ENCODE measurements around the gene PHF21A. TPM values are rescaled to one million over a fixed set of nuclear protein-coding genes. Genes with fewer than 3 reads are reported as not detected.

PHF21A gene
- 10 to 100 TPM; 30.4 to 58.5 (median 49.4) TPM for total RNA-seq

DNA sequence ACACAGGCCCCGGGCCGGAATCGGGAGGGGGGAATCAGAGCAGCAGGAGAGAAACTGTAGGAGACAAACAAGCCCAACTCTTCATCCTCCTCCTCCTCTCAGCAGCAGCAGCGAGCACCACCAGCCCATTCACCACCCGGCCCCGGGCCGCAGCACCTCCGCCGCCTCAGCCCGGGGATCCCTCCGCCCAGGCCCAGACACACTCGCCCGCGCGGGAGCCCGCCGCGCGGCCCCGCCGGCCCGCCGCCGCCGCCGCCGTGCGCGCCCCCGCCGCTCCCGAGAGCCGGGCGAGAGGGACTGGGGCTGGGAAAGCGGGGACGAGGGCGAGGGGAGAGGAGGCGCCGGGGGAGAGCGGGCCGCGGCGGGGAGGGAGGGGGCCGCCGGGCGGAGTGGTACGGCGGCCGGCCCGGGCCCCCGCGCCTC is at the start of gene PHF21A:
TSS of gene PHF21A (minus strand) at position 154 of the 423 bp plus-strand sequence. CDS start 37,235 bp downstream, outside the sequence.
- Histone ChIP-seq H3K36me3 (no peaks in the 10 kb centered on the region), H3K4me3 (peak within 1 kb of the TSS; percentile 63 to 78 (median 70)), H3K9me3 (no peaks in the 10 kb centered on the region), H3K27ac (peak within 1 kb of the TSS; percentile 88 to 98 (median 94)), H3K27me3 (no peaks in the 10 kb centered on the region), H3K4me1 (peaks cover 0 to 38% (median 18%) of the 10 kb centered on the region in 4 donors)
- DNase-seq (ENCODE audit: low spot score in 2 of 2), result peak; percentile 78 to 82
- 0 to 2% methylated on average over 17 to 20 of the region's 52 CpGs for WGBS, 2 donors
- peak in 1 of 2 donors; percentile 48 for TF ChIP-seq EP300 (IDR thresholded peaks at IDR 0.05)
- peak; percentile 32 to 33 for TF ChIP-seq POLR2A (IDR thresholded peaks at IDR 0.05)
- TF ChIP-seq CTCF (IDR thresholded peaks at IDR 0.05), result peak in 1 of 5 experiments; percentile 3

GRCh38 chr11:46170797-46171196 is 49.5 kb upstream of the PHF21A start:
- Histone ChIP-seq H3K4me3 (no peak overlapping the region), H3K9me3 (no peaks in the 10 kb centered on the region), H3K27ac (no peak overlapping the region), H3K36me3 (no peaks in the 10 kb centered on the region), H3K4me1 (no peaks in the 10 kb centered on the region), H3K27me3 (no peaks in the 10 kb centered on the region)
- no peak for DNase-seq (ENCODE audit: low spot score in 2 of 2)
- TF ChIP-seq POLR2A (IDR thresholded peaks at IDR 0.05), result no peak
- TF ChIP-seq CTCF (IDR thresholded peaks at IDR 0.05), result no peak
- TF ChIP-seq EP300 (IDR thresholded peaks at IDR 0.05), result no peak

- H3K27me3 ChIP-seq, result peaks cover 0 to 32% of the 10 kb centered on the region in 2 donors
- WGBS, 2 donors, result 78 to 89% methylated on average over 5 of the region's 5 CpGs
Measured at GRCh38 chr11:46162700-46163099, 41.4 kb upstream of the PHF21A start.

DNA sequence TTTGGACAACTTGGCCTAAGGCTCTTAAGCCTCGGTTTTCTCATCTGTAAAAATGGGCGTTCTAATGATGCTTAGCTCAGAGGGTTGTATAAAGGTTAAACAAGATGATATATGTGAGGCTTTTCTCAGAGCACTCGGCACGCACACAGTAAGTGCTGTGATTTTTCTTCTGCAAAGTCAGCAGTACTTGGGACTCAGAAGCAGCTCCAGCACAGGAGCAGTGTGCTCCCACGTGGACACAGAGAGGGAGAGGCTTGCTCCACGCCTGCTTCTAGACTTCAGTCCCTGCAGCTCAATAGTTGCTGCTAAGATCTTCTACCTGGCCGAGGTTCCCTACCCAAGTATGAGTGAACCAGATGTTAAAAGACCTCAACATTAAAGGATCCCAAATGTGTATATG is 39.9 kb upstream of the PHF21A start:
- whole genome bisulfite sequencing, 2 donors, result 64 to 69% methylated on average over 7 of the region's 7 CpGs
- no peak for DNase-seq (ENCODE audit: low spot score in 2 of 2)
- Histone ChIP-seq H3K36me3 (no peaks in the 10 kb centered on the region), H3K27me3 (peaks cover 0 to 32% of the 10 kb centered on the region in 2 donors), H3K4me3 (no peak overlapping the region), H3K27ac (no peak overlapping the region), H3K4me1 (no peaks in the 10 kb centered on the region), H3K9me3 (no peaks in the 10 kb centered on the region)
- TF ChIP-seq EP300 (IDR thresholded peaks at IDR 0.05) (no peak), POLR2A (IDR thresholded peaks at IDR 0.05) (no peak), CTCF (IDR thresholded peaks at IDR 0.05) (no peak)

More at GRCh38 chr11:46162700-46163099, 41.4 kb upstream of the PHF21A start:
- Histone ChIP-seq H3K4me3 (no peak overlapping the region), H3K36me3 (no peaks in the 10 kb centered on the region), H3K9me3 (no peaks in the 10 kb centered on the region), H3K27ac (no peak overlapping the region), H3K4me1 (no peaks in the 10 kb centered on the region)
- no peak for DNase-seq (ENCODE audit: low spot score in 2 of 2)
- no peak for TF ChIP-seq EP300 (IDR thresholded peaks at IDR 0.05)
- no peak for TF ChIP-seq POLR2A (IDR thresholded peaks at IDR 0.05)
- TF ChIP-seq CTCF (IDR thresholded peaks at IDR 0.05), result no peak

- Histone ChIP-seq H3K9me3 (no peaks in the 10 kb centered on the region), H3K4me1 (no peaks in the 10 kb centered on the region), H3K27me3 (peaks cover 0 to 32% of the 10 kb centered on the region in 2 donors), H3K36me3 (no peaks in the 10 kb centered on the region), H3K27ac (no peak overlapping the region), H3K4me3 (no peak overlapping the region)
- WGBS, 2 donors, result 53 to 57% methylated on average over 3 of the region's 3 CpGs
- no peak for DNase-seq (ENCODE audit: low spot score in 2 of 2)
- TF ChIP-seq POLR2A (IDR thresholded peaks at IDR 0.05) (no peak), EP300 (IDR thresholded peaks at IDR 0.05) (no peak), CTCF (IDR thresholded peaks at IDR 0.05) (no peak)
Measured at GRCh38 chr11:46160100-46160499, 38.8 kb upstream of the PHF21A start.
